Neutrophil (primary cell): ENCODE results near the gene PLSCR4.

Experiments
- H3K27ac ChIP-seq: fragments of 200-600 bp; sonication (generic); 2 replicates; pipeline ENCODE4 v1.5.1; 2016; ENCODE audit warnings: mild to moderate bottlenecking, moderate library complexity
- H3K27me3 ChIP-seq: fragments of 200-600 bp; sonication (generic); 2 replicates; pipeline ENCODE4 v1.6.0; 2016; ENCODE audit warnings: mild to moderate bottlenecking
- H3K36me3 ChIP-seq: fragments of 200-600 bp; sonication (generic); 2 replicates; pipeline ENCODE4 v1.5.1; 2017
- H3K4me1 ChIP-seq, 2 experiments: fragments of 200-600 bp in 1 of 2; sonication (generic) in 1 of 2; 1 replicate in 1 of 2; 2 replicates in 1 of 2; pipeline versions ENCODE4 v1.5.1 to v1.6.1; 2013 to 2016; ENCODE audit warnings: low read depth in 1 of 2, low read length in 1 of 2, mild to moderate bottlenecking in 1 of 2, moderate library complexity in 1 of 2; ENCODE audit not compliant: control insufficient read depth in 1 of 2, insufficient read depth in 1 of 2
- H3K4me3 ChIP-seq, 2 experiments: fragments of 200-600 bp in 1 of 2; sonication (generic) in 1 of 2; 1 replicate in 1 of 2; 2 replicates in 1 of 2; pipeline ENCODE4 v1.5.1; 2013 to 2016; ENCODE audit warnings: low read depth in 1 of 2, low read length in 1 of 2, mild to moderate bottlenecking in 1 of 2, moderate library complexity in 1 of 2
- H3K9me3 ChIP-seq: fragments of 200-600 bp; sonication (generic); 2 replicates; pipeline ENCODE4 v1.5.1; 2016
- CTCF ChIP-seq: fragments of 200-600 bp; sonication (generic); IDR thresholded peaks from 2 replicates; pipeline ENCODE4 v1.5.1; 2016; ENCODE audit warnings: antibody characterized with exemption

Gene PLSCR4

DNA sequence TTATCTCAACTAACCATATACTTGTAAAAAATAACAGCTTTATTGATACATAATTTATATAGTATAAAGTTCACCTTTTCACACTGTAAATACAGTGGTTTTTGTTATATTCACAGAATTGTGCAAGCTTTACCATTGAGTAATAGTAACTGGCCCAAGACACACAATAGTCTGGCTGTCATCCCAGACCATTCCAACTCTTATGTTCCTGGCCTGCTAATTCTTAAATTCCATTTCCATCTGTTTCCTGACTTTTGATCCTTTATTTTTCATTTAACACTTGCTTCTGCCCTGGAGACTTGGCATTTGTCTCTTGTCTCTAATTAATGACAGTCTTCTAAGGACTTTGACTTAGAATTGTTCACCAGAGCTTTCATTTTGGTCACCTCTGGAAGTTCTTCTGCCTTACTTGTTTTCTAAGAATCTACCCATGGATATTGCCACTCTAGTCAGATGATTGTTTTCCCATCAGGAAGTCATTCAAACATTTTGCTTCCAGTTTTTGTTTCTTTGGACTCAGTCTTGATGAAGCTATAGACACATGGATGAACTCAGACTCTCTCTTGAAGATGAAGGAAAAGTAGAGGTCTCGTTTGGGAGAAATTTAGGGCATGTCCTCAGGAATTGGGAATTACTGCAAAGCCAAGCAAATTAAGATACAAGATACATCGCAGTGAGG lies 27.2 kb upstream of the PLSCR4 start:
- Histone ChIP-seq H3K4me1 (no peaks in the 10 kb centered on the region), H3K9me3 (no peaks in the 10 kb centered on the region), H3K4me3 (no peak overlapping the region), H3K27ac (no peak overlapping the region), H3K36me3 (no peaks in the 10 kb centered on the region), H3K27me3 (no peaks in the 10 kb centered on the region)
- TF ChIP-seq CTCF: no peak

- Histone ChIP-seq H3K36me3 (no peaks in the 10 kb centered on the region), H3K4me3 (no peak overlapping the region), H3K27ac (no peak overlapping the region), H3K4me1 (no peaks in the 10 kb centered on the region), H3K27me3 (no peaks in the 10 kb centered on the region), H3K9me3 (no peaks in the 10 kb centered on the region)
- no peak for TF ChIP-seq CTCF
Observed at GRCh38 chr3:146275476-146275875, 24.6 kb upstream of the PLSCR4 start.

DNA sequence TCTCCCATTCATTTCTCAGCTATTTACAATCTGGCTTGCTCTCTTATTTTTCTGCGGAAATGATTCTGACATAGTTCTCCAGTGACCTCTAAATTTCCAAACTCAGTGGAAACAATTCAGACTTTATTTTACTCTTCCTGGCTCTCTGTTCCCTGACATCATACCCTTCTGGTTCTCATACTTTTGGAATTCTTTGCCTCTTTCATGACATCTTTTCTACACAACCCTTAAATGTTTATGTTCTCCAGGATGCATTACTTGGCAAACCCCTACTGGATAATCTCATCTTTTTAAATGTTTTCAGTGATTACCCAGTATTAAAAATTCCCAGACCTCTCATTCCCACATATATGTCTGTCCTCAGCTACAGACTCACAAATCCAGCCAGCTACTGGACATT lies 23.9 kb upstream of the PLSCR4 start:
- no peaks in the 10 kb centered on the region for H3K36me3 ChIP-seq
- H3K27ac ChIP-seq: no peak overlapping the region
- TF ChIP-seq CTCF: no peak
- no peak overlapping the region for H3K4me3 ChIP-seq
- no peaks in the 10 kb centered on the region for H3K27me3 ChIP-seq
- no peaks in the 10 kb centered on the region for H3K9me3 ChIP-seq
- H3K4me1 ChIP-seq: no peaks in the 10 kb centered on the region

- no peak overlapping the region for H3K27ac ChIP-seq
- H3K9me3 ChIP-seq: no peaks in the 10 kb centered on the region
- H3K36me3 ChIP-seq: no peaks in the 10 kb centered on the region
- no peak overlapping the region for H3K4me3 ChIP-seq
- H3K4me1 ChIP-seq: no peaks in the 10 kb centered on the region
- TF ChIP-seq CTCF: no peak
- H3K27me3 ChIP-seq: no peaks in the 10 kb centered on the region
Observed at GRCh38 chr3:146273721-146274407, 23.0 kb upstream of the PLSCR4 start.

DNA sequence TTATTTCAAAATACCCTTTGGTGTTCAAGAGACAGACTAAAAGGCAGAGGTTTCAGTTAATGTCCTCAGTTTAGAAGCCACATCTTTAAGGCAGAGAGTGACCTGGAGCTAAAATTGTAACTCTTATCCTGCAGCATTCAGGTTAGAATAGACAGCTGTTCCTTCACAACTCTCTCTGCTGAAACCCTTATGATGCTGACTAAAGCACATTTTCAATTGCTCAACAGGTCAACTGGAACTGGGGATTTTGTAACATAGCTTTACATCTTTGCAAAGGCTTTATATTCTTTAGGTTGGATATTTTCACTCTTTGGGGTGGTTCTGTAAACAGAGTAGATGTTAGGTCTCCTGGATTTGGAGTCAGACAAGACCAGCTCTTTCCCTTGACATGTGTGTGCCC lies 20.3 kb upstream of the PLSCR4 start:
- no peaks in the 10 kb centered on the region for H3K4me1 ChIP-seq
- no peak overlapping the region for H3K4me3 ChIP-seq
- no peaks in the 10 kb centered on the region for H3K27me3 ChIP-seq
- no peaks in the 10 kb centered on the region for H3K9me3 ChIP-seq
- no peaks in the 10 kb centered on the region for H3K36me3 ChIP-seq
- TF ChIP-seq CTCF: no peak
- no peak overlapping the region for H3K27ac ChIP-seq
